ENCODE results near the gene UBE2G2.

UBE2G2 gene

GRCh38 chr21:44726826-44727225 lies 74.8 kb downstream of the UBE2G2 start:
- no peaks in the 10 kb centered on the region for H3K9me3 ChIP-seq (ENCODE audit: low read length)
- no peaks in the 10 kb centered on the region for H3K4me1 ChIP-seq (ENCODE audit: insufficient read depth, low read length)
- H3K4me3 ChIP-seq (ENCODE audit: low read depth in 1 of 2, low read length in 2 of 2) = no peak overlapping the region
- no peak overlapping the region for H3K9ac ChIP-seq (ENCODE audit: low read length)
- H3K27ac ChIP-seq (ENCODE audit: low read depth, low read length) = no peak overlapping the region
- H3K27me3 ChIP-seq (ENCODE audit: control insufficient read depth in 1 of 2, insufficient read depth in 2 of 2, low read length in 2 of 2) = peaks cover 0 to 33% of the 10 kb centered on the region in 2 donors
- no peaks in the 10 kb centered on the region for H3K36me3 ChIP-seq (ENCODE audit: insufficient read depth, low read length)

- peaks cover 9 to 33% of the 10 kb centered on the region in 2 donors for H3K27me3 ChIP-seq (ENCODE audit: control insufficient read depth in 1 of 2, insufficient read depth in 2 of 2, low read length in 2 of 2)
- no peaks in the 10 kb centered on the region for H3K36me3 ChIP-seq (ENCODE audit: insufficient read depth, low read length)
- no peaks in the 10 kb centered on the region for H3K9me3 ChIP-seq (ENCODE audit: low read length)
- H3K9ac ChIP-seq (ENCODE audit: low read length) = no peak overlapping the region
- no peak overlapping the region for H3K27ac ChIP-seq (ENCODE audit: low read depth, low read length)
- no peaks in the 10 kb centered on the region for H3K4me1 ChIP-seq (ENCODE audit: insufficient read depth, low read length)
- H3K4me3 ChIP-seq (ENCODE audit: low read depth in 1 of 2, low read length in 2 of 2) = no peak overlapping the region
Measured at GRCh38 chr21:44724926-44725325, 76.7 kb downstream of the UBE2G2 start.

GRCh38 chr21:44724196-44724595 lies 77.4 kb downstream of the UBE2G2 start:
- no peaks in the 10 kb centered on the region for H3K9me3 ChIP-seq (ENCODE audit: low read length)
- H3K4me1 ChIP-seq (ENCODE audit: insufficient read depth, low read length) = no peaks in the 10 kb centered on the region
- no peak overlapping the region for H3K4me3 ChIP-seq (ENCODE audit: low read depth in 1 of 2, low read length in 2 of 2)
- H3K27ac ChIP-seq (ENCODE audit: low read depth, low read length) = no peak overlapping the region
- no peaks in the 10 kb centered on the region for H3K36me3 ChIP-seq (ENCODE audit: insufficient read depth, low read length)
- peaks cover 9 to 33% of the 10 kb centered on the region in 2 donors for H3K27me3 ChIP-seq (ENCODE audit: control insufficient read depth in 1 of 2, insufficient read depth in 2 of 2, low read length in 2 of 2)
- no peak overlapping the region for H3K9ac ChIP-seq (ENCODE audit: low read length)

GRCh38 chr21:44723177-44724131 lies 78.2 kb downstream of the UBE2G2 start:
- no peak overlapping the region for H3K9ac ChIP-seq (ENCODE audit: low read length)
- no peak overlapping the region for H3K27ac ChIP-seq (ENCODE audit: low read depth, low read length)
- no peaks in the 10 kb centered on the region for H3K4me1 ChIP-seq (ENCODE audit: insufficient read depth, low read length)
- no peaks in the 10 kb centered on the region for H3K36me3 ChIP-seq (ENCODE audit: insufficient read depth, low read length)
- peaks cover 9 to 33% of the 10 kb centered on the region in 2 donors for H3K27me3 ChIP-seq (ENCODE audit: control insufficient read depth in 1 of 2, insufficient read depth in 2 of 2, low read length in 2 of 2)
- no peaks in the 10 kb centered on the region for H3K9me3 ChIP-seq (ENCODE audit: low read length)
- H3K4me3 ChIP-seq (ENCODE audit: low read depth in 1 of 2, low read length in 2 of 2) = no peak overlapping the region

GRCh38 chr21:44722731-44723130 lies 78.9 kb downstream of the UBE2G2 start:
- Histone ChIP-seq H3K9ac (ENCODE audit: low read length) (no peak overlapping the region), H3K27me3 (ENCODE audit: control insufficient read depth in 1 of 2, insufficient read depth in 2 of 2, low read length in 2 of 2) (peaks cover 9 to 33% of the 10 kb centered on the region in 2 donors), H3K27ac (ENCODE audit: low read depth, low read length) (no peak overlapping the region), H3K4me3 (ENCODE audit: low read depth in 1 of 2, low read length in 2 of 2) (no peak overlapping the region), H3K36me3 (ENCODE audit: insufficient read depth, low read length) (no peaks in the 10 kb centered on the region), H3K9me3 (ENCODE audit: low read length) (no peaks in the 10 kb centered on the region), H3K4me1 (ENCODE audit: insufficient read depth, low read length) (no peaks in the 10 kb centered on the region)

GRCh38 chr21:44720170-44720569 lies 81.5 kb downstream of the UBE2G2 start:
- Histone ChIP-seq H3K27me3 (ENCODE audit: control insufficient read depth in 1 of 2, insufficient read depth in 2 of 2, low read length in 2 of 2) (peaks cover 9 to 18% of the 10 kb centered on the region in 2 donors), H3K9ac (ENCODE audit: low read length) (no peak overlapping the region), H3K4me3 (ENCODE audit: low read depth in 1 of 2, low read length in 2 of 2) (no peak overlapping the region), H3K9me3 (ENCODE audit: low read length) (no peaks in the 10 kb centered on the region), H3K27ac (ENCODE audit: low read depth, low read length) (no peak overlapping the region), H3K4me1 (ENCODE audit: insufficient read depth, low read length) (no peaks in the 10 kb centered on the region), H3K36me3 (ENCODE audit: insufficient read depth, low read length) (no peaks in the 10 kb centered on the region)

Data from muscle layer of colon (tissue), 2 donors.